ENCODE measurements around the gene DNAJC17. TPM values are rescaled to one million over a fixed set of nuclear protein-coding genes. Genes with fewer than 3 reads are reported as not detected.

DNAJC17 gene
- total and polyA plus RNA-seq, 4 experiments from 2014 or later: 24.3 to 43.9 (median 36.0) TPM

Other genes with a start within 250 kb of the DNAJC17 start
- gene CCDC32, start 242.4 kb downstream of the DNAJC17 start, total RNA-seq: 10 to 100 TPM; 31.7 to 32.4 TPM
- gene CCDC32, start 242.4 kb downstream of the DNAJC17 start, polyA plus RNA-seq: 10 to 100 TPM; 41.9 to 49.3 TPM
- 10 to 100 TPM; 13.6 to 15.1 TPM for gene RPUSD2, start 238.2 kb downstream of the DNAJC17 start, total RNA-seq
- 10 to 100 TPM; 19.4 to 25.0 TPM for gene RPUSD2, start 238.2 kb downstream of the DNAJC17 start, polyA plus RNA-seq
- 1 to 10 TPM in 1 of 2 experiments, under 1 TPM in 1; 0.99 to 1.2 TPM for gene KNL1, start 213.2 kb downstream of the DNAJC17 start, total RNA-seq
- under 1 TPM in 1 of 2 donors, not detected in 1; 0.10 TPM for gene KNL1, start 213.2 kb downstream of the DNAJC17 start, polyA plus RNA-seq
- gene RAD51, start 112.3 kb downstream of the DNAJC17 start, total RNA-seq: 1 to 10 TPM in 1 of 2 experiments, under 1 TPM in 1; 0.93 to 1.7 TPM
- 1 to 10 TPM in 1 of 2 donors, under 1 TPM in 1; 0.21 to 1.6 TPM for gene RAD51, start 112.3 kb downstream of the DNAJC17 start, polyA plus RNA-seq
- gene RMDN3, start 52.2 kb downstream of the DNAJC17 start, total RNA-seq: 10 to 100 TPM; 24.5 to 26.7 TPM
- gene RMDN3, start 52.2 kb downstream of the DNAJC17 start, polyA plus RNA-seq: 10 to 100 TPM; 28.9 to 35.9 TPM
- 10 to 100 TPM; 21.2 to 24.1 TPM for gene GCHFR, start 43.4 kb downstream of the DNAJC17 start, total RNA-seq
- gene GCHFR, start 43.4 kb downstream of the DNAJC17 start, polyA plus RNA-seq: 100 to 1,000 TPM in 1 of 2 donors, 10 to 100 TPM in 1; 74.8 to 115 TPM
- 1 to 10 TPM; 3.5 TPM for gene C15orf62, start 37.5 kb downstream of the DNAJC17 start, total RNA-seq
- under 1 TPM; 0.24 to 0.29 TPM for gene C15orf62, start 37.5 kb downstream of the DNAJC17 start, polyA plus RNA-seq
- gene ZFYVE19, start 384 bp downstream of the DNAJC17 start, total RNA-seq: 10 to 100 TPM; 34.1 to 35.0 TPM
- 10 to 100 TPM; 10.4 to 20.4 TPM for gene ZFYVE19, start 384 bp downstream of the DNAJC17 start, polyA plus RNA-seq
- gene PPP1R14D, start 21.2 kb upstream of the DNAJC17 start, total RNA-seq: not detected
- gene PPP1R14D, start 21.2 kb upstream of the DNAJC17 start, polyA plus RNA-seq: not detected
- gene SPINT1, start 36.6 kb upstream of the DNAJC17 start, total RNA-seq: 1 to 10 TPM; 3.8 to 4.0 TPM
- gene SPINT1, start 36.6 kb upstream of the DNAJC17 start, polyA plus RNA-seq: 1 to 10 TPM; 4.0 to 5.3 TPM
- gene RHOV, start 66.8 kb upstream of the DNAJC17 start, total RNA-seq: not detected
- gene RHOV, start 66.8 kb upstream of the DNAJC17 start, polyA plus RNA-seq: not detected
- gene VPS18, start 87.0 kb upstream of the DNAJC17 start, total RNA-seq: 10 to 100 TPM; 18.4 to 20.3 TPM
- 10 to 100 TPM; 14.6 to 21.6 TPM for gene VPS18, start 87.0 kb upstream of the DNAJC17 start, polyA plus RNA-seq
- not detected for gene DLL4, start 121.9 kb upstream of the DNAJC17 start, total RNA-seq
- gene DLL4, start 121.9 kb upstream of the DNAJC17 start, polyA plus RNA-seq: not detected
- gene CHAC1, start 146.0 kb upstream of the DNAJC17 start, total RNA-seq: 1 to 10 TPM; 1.2 TPM
- under 1 TPM; 0.24 to 0.43 TPM for gene CHAC1, start 146.0 kb upstream of the DNAJC17 start, polyA plus RNA-seq